Measurements from ENCODE around the gene MTFR1L.
A peak's percentile ranks its signal among the peaks of the same experiment; 100 is the strongest.

Gene MTFR1L

GRCh38 chr1:25792115-25792514 is 27.6 kb upstream of the MTFR1L start:
- no peak for DNase-seq

GRCh38 chr1:25793585-25794170 is 26.1 kb upstream of the MTFR1L start:
- no peak for DNase-seq

- DNase-seq: no peak
Observed at GRCh38 chr1:25794325-25794724, 25.4 kb upstream of the MTFR1L start.

GRCh38 chr1:25795211-25795610 is 24.5 kb upstream of the MTFR1L start:
- DNase-seq: no peak

GRCh38 chr1:25795946-25796810 is 23.6 kb upstream of the MTFR1L start:
- DNase-seq: peak; percentile 28

GRCh38 chr1:25796811-25797458 is 22.8 kb upstream of the MTFR1L start:
- peak; percentile 87 for DNase-seq

- DNase-seq: peak; percentile 43
Observed at GRCh38 chr1:25797939-25798338, 21.8 kb upstream of the MTFR1L start.

GRCh38 chr1:25798666-25799351 is 20.9 kb upstream of the MTFR1L start:
- DNase-seq: no peak

GRCh38 chr1:25799352-25799934 is 20.3 kb upstream of the MTFR1L start:
- DNase-seq: no peak

- peak; percentile 32 for DNase-seq
Observed at GRCh38 chr1:25799935-25800702, 19.6 kb upstream of the MTFR1L start, which contains the start of gene SELENON. SELENON (plus strand) TSS chr1:25800193; CDS start chr1:25800231, 38 bp downstream.

GRCh38 chr1:25800703-25801377 is 18.9 kb upstream of the MTFR1L start:
- DNase-seq: no peak

GRCh38 chr1:25802915-25803314 is 16.8 kb upstream of the MTFR1L start:
- DNase-seq: no peak

- no peak for DNase-seq
Observed at GRCh38 chr1:25803368-25803767, 16.4 kb upstream of the MTFR1L start.

- no peak for DNase-seq
Observed at GRCh38 chr1:25804244-25804963, 15.3 kb upstream of the MTFR1L start.

GRCh38 chr1:25804964-25805862 is 14.5 kb upstream of the MTFR1L start:
- no peak for DNase-seq

- DNase-seq: no peak
Observed at GRCh38 chr1:25805863-25806225, 13.9 kb upstream of the MTFR1L start.

- DNase-seq: no peak
Observed at GRCh38 chr1:25806418-25806817, 13.3 kb upstream of the MTFR1L start.

GRCh38 chr1:25807480-25808390 is 12.0 kb upstream of the MTFR1L start:
- DNase-seq: no peak

Measured in stimulated activated CD4-positive, alpha-beta T cell treated with anti-CD3 and anti-CD28 coated beads, Interleukin-4, amount 100 ng/mL, for 1 hour (primary cell).